ENCODE results near the gene GATD1.

DNA sequence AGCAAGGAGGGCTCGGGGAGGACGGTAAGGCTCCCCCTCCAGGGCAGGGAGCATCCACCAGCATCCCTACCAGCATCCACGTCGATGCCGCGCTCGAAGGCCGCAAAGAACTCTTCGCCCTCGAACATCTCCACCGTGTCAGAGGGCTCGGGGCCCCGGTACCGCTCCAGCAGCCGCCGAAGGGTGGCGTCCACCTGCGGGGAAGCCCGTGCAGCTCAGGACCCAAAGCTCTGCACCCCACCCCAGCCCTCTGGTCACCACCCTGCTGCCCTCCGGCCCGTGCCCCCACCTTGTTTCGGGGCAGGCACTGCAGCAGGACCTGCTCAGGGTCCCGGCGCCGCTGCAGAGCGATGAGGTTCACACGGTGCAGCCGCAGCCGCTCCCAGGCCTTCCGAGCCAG lies 23.2 kb upstream of the GATD1 start:
- TF ChIP-seq, protein P1, sequence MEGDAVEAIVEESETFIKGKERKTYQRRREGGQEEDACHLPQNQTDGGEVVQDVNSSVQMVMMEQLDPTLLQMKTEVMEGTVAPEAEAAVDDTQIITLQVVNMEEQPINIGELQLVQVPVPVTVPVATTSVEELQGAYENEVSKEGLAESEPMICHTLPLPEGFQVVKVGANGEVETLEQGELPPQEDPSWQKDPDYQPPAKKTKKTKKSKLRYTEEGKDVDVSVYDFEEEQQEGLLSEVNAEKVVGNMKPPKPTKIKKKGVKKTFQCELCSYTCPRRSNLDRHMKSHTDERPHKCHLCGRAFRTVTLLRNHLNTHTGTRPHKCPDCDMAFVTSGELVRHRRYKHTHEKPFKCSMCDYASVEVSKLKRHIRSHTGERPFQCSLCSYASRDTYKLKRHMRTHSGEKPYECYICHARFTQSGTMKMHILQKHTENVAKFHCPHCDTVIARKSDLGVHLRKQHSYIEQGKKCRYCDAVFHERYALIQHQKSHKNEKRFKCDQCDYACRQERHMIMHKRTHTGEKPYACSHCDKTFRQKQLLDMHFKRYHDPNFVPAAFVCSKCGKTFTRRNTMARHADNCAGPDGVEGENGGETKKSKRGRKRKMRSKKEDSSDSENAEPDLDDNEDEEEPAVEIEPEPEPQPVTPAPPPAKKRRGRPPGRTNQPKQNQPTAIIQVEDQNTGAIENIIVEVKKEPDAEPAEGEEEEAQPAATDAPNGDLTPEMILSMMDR (IDR thresholded peaks at IDR 0.05) = no peak
- no peak for TF ChIP-seq POLR2A (IDR thresholded peaks at IDR 0.05)

Measured in Peyer's patch (tissue), 4 donors.